ENCODE results near the gene TMEM203.

The TMEM203 gene

GRCh38 chr9:137227054-137227852 is 21.8 kb upstream of the TMEM203 start, which contains the start of gene RNF224:
TSS of gene RNF224 (plus strand) at chr9:137227502. CDS start at chr9:137228336, 834 bp downstream.
- peak; percentile 75 to 81 for DNase-seq (ENCODE audit: low read depth in 2 of 2)
- H3K4me3 ChIP-seq (replicated peaks in 1 of 2; ENCODE audit: low read depth in 2 of 2, low read length in 2 of 2), result no peak within 1 kb of the TSS

GRCh38 chr9:137226338-137227053 is 21.0 kb upstream of the TMEM203 start:
- DNase-seq (ENCODE audit: low read depth in 2 of 2), result no peak
- no peak overlapping the region for H3K4me3 ChIP-seq (replicated peaks in 1 of 2; ENCODE audit: low read depth in 2 of 2, low read length in 2 of 2)
- TF ChIP-seq, protein P1, sequence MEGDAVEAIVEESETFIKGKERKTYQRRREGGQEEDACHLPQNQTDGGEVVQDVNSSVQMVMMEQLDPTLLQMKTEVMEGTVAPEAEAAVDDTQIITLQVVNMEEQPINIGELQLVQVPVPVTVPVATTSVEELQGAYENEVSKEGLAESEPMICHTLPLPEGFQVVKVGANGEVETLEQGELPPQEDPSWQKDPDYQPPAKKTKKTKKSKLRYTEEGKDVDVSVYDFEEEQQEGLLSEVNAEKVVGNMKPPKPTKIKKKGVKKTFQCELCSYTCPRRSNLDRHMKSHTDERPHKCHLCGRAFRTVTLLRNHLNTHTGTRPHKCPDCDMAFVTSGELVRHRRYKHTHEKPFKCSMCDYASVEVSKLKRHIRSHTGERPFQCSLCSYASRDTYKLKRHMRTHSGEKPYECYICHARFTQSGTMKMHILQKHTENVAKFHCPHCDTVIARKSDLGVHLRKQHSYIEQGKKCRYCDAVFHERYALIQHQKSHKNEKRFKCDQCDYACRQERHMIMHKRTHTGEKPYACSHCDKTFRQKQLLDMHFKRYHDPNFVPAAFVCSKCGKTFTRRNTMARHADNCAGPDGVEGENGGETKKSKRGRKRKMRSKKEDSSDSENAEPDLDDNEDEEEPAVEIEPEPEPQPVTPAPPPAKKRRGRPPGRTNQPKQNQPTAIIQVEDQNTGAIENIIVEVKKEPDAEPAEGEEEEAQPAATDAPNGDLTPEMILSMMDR (IDR thresholded peaks at IDR 0.05; ENCODE audit: low read depth, low read length), result no peak

More at GRCh38 chr9:137227054-137227852, 21.8 kb upstream of the TMEM203 start, which contains the start of gene RNF224:
- TF ChIP-seq, protein P1 (IDR thresholded peaks at IDR 0.05; ENCODE audit: low read depth, low read length), result peak; percentile 91

GRCh38 chr9:137225699-137226331 is 20.4 kb upstream of the TMEM203 start:
- no peak overlapping the region for H3K4me3 ChIP-seq (replicated peaks in 1 of 2; ENCODE audit: low read depth in 2 of 2, low read length in 2 of 2)
- TF ChIP-seq, protein P1 (IDR thresholded peaks at IDR 0.05; ENCODE audit: low read depth, low read length), result no peak
- DNase-seq (ENCODE audit: low read depth in 2 of 2), result no peak

GRCh38 chr9:137224830-137225694 is 19.6 kb upstream of the TMEM203 start, which contains the start of gene CYSRT1:
TSS of gene CYSRT1 (plus strand) at chr9:137225174. CDS start at chr9:137225622, 448 bp downstream.
- DNase-seq (ENCODE audit: low read depth in 2 of 2), result no peak
- TF ChIP-seq, protein P1 (IDR thresholded peaks at IDR 0.05; ENCODE audit: low read depth, low read length), result no peak

GRCh38 chr9:137223078-137223970 is 17.9 kb upstream of the TMEM203 start:
- peak overlapping the region; percentile 70 to 83 for H3K4me3 ChIP-seq (replicated peaks in 1 of 2; ENCODE audit: low read depth in 2 of 2, low read length in 2 of 2)
- TF ChIP-seq, protein P1 (IDR thresholded peaks at IDR 0.05; ENCODE audit: low read depth, low read length), result no peak
- DNase-seq (ENCODE audit: low read depth in 2 of 2), result peak; percentile 99

More at GRCh38 chr9:137224830-137225694, 19.6 kb upstream of the TMEM203 start, which contains the start of gene CYSRT1:
- peak within 1 kb of the TSS; percentile 70 to 83 for H3K4me3 ChIP-seq (replicated peaks in 1 of 2; ENCODE audit: low read depth in 2 of 2, low read length in 2 of 2)
